T-helper 9 cell (primary cell): Measurements from ENCODE around the gene SPRR2B.
"Not testable (repeated sequence)": the region's sequence is repeated elsewhere in the genome, so short reads cannot be mapped to it uniquely, and the experiment has no call there.

Experiments
- DNase-seq: peaks from one replicate; pipeline ENCODE4 v3.0.0-alpha.2; 2020

Gene SPRR2B

DNA sequence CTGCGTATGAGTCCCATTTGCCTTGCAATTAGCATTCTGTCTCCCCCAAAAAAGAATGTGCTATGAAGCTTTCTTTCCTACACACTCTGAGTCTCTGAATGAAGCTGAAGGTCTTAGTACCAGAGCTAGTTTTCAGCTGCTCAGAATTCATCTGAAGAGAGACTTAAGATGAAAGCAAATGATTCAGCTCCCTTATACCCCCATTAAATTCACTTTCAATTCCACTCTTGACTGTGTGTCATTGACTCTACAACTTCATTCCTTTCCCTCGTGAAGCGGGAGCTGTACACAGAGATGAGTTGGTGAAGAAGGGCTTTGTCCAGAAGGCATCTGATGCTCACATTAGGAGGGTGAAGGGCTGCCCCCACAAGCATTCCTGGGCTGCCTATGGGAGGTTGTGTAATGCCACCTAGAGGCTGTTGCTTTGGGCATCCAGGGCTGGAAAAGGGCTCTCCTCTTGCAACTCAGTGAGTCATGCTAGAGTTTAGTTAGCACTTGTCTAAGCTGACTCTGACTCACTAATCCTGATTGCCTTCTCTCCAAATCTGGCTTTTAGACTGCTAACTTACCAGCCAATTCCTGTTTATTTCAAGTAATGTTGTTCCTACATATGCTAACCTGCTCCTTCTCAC lies 38.6 kb downstream of the SPRR2B start:
- no peak for DNase-seq

DNA sequence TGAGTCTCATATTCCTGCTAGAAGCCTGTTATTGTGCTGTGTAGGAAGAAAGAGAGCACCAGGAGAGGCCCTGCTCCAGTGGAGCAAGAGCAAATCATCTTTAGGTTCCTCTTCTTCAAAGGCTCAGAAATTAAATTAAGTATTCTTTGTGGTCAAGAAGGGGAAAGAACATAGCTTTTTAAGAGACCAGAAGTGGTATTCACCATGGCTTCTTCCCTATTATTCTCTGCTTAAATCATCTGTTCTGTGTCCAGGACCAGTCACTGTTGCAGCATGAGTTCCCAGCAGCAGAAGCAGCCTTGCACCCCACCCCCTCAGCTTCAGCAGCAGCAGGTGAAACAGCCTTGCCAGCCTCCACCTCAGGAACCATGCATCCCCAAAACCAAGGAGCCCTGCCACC lies 39.3 kb downstream of the SPRR2B start:
- DNase-seq: no peak

DNA sequence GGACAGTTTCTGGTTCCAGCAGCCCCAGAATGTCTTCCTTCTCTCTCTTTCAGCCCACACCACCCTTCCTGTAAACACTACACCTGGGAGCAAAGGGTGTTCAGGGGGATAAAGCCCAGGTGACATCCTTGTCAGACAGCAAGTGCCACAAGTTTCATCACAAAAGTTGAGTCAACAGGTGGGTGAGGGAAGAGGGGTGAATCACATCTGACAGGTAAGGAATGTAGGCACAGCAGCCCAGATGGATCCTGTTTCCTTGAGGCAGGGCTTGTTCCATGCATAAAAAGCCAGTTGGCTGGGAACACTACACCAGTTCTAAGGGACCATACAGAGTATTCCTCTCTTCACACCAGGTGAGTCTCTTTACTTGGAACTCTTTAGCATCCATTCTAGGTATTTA lies 40.5 kb downstream of the SPRR2B start, which contains the start of gene SPRR1B:
Gene SPRR1B, plus strand, starts transcription at position 309 of the 400 bp plus-strand sequence. CDS start 1,143 bp downstream, outside the sequence.
- no peak for DNase-seq

DNA sequence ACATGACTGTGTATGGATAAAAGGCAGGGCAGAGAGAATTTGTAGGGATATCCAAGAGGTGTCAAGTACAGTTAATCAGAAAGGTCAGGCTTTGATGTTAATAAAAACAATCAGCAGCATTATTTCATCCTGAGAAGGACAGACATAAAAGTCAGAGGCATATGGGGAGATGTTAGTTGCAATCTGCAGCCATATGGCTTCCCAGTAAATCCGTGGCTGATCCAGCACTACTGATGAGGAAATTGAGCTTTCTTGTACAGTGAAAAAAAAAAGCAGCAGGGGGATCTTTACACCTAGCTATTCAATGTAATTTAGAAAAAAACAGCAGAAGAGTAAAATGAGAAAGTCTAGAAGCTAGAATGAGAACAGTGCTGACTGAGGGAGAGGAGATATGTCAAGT lies 42.6 kb downstream of the SPRR2B start:
- DNase-seq: no peak

DNA sequence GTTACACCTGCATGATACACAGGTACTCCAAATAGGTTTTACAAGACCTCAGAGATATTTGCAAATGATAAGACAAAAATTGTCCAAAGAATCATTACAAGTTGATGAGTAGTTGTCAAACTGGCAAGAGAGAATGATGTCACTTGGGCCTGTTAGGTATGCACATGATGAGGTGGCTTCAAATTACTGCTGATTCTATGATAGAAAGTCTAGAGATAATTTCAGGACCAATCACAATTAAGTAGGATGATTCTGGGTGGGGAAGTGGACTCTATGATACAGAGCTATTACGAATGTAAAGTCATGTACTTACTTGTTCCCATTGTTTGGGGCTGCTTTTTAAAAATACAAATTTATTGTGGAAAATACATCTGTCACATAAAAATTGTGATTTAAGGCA lies 45.6 kb downstream of the SPRR2B start:
- DNase-seq: no peak

DNA sequence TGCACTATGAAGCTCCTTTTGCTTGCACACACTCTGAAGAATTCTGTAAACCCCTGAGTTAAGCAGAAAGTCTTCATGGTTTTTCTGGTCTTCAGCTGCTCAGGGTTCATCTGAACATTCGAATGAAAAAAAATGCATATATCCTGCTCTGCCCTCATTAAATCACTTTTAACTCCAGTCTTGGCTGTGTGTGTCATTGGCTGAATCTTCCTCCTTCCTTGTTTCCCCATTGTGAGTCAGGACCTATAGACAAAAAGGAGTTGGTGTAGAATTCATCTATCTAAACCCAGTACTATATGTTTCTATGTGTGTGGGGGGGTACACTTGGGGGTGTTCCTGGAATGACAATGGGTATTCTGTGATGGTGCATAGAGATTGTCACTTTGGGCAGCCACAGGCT lies 47.0 kb downstream of the SPRR2B start:
- DNase-seq: no peak

DNA sequence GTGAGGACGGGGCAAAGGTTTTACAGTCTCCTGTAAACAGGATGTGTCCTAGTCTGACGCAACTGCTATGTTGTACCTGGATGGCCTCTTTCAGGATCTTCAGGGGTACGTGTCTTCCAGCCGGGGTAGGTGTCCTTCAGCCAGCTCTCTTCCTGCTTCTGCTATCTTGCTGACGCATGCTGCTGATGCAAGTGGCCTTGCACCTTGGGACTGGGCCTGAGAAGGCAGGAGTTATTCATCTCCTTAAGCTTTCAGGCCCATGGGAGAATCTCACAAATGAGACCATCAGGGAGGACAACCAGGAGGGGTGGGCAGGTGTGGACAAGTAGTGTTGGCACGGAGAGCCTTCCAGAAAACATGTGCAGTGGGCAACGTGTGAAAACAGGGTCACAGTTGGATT lies 48.3 kb downstream of the SPRR2B start:
- no peak for DNase-seq

DNA sequence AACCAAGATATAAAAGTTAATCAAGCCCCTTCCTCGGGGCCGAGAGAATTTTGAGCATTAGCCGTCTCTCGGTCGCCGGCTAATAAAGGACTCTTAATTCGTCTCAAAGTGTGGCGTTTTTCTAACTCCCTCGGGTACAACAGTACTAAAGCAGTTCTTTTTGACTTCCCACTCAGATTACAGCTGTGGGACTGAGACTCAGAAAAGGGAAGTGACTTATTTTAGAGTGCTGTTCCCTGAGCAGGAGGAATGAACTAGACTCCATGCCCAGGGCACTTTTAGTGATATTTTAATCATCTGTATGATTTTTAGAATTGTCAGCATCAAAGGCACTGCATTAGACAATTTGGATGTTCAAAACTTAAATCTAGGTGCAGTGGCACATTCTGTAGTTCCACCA lies 49.1 kb downstream of the SPRR2B start:
- DNase-seq: not testable (repeated sequence)

DNA sequence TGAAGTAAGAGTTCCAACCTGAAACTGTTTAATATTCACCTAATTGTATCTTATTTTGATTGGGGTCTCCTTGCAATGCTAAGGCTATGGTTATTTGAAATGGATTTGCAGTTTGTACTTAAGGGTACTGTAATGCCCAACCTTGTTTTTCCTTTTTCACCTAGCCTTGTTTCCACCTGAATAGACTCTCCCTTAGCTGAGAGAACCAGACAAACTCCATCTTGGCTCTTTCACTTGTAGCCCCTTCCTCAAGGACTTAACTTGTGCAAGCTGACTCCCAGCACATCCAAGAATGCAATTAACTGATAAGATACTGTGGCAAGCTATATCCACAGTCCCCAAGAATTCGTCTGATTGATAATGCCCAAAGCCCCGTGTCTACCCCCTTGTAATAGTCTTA lies 49.6 kb downstream of the SPRR2B start:
- not testable (repeated sequence) for DNase-seq
